GM12878 (cell line): Measurements from ENCODE around the gene MSGN1. TPM values are rescaled to one million over a fixed set of nuclear protein-coding genes. Genes with fewer than 3 reads are reported as not detected.

Source experiments
- ATAC-seq: fragments of 200-7000 bp; cut with Tn5 transposase; 3 replicates; pipeline ENCODE4 v1.9.1; 2020; ENCODE audit warnings: mild to moderate bottlenecking, moderate library complexity
- BruUV-seq: library from RNA; stranded (reverse); fragments of 400-500 nt; replicated peaks from 2 replicates; lab custom pipeline; 2021; lab: Mats Ljungman, UMichigan
- CTCF ChIA-PET: fragments of 300-600 bp; sonication (Branson Sonifier 250); formaldehyde crosslinking; extraction: SDS; loops from one replicate; lab custom pipeline; 2021; ENCODE audit warnings: inconsistent platforms; lab: Yijun Ruan, JAX
- POLR2A ChIA-PET: fragments of 350-600 bp; formaldehyde crosslinking; extraction: SDS; loops from one replicate; lab custom pipeline; 2021; ENCODE audit warnings: inconsistent platforms; lab: Charles Lee
- RAD21 ChIA-PET: fragments of 300-600 bp; sonication (Branson Sonifier 250); formaldehyde crosslinking; loops from one replicate; lab custom pipeline; 2023; ENCODE audit warnings: antibody characterized with exemption; ENCODE audit not compliant: unreplicated experiment; lab: Charles Lee
- SMC1A ChIA-PET: fragments of 300-600 bp; sonication (Branson Sonifier 250); formaldehyde crosslinking; loops from one replicate; lab custom pipeline; 2023; ENCODE audit not compliant: unreplicated experiment, uncharacterized antibody; lab: Charles Lee
- DNase-seq: peaks from one replicate; pipeline ENCODE4 v3.0.0-alpha.2; 2011; ENCODE audit warnings: low read depth, low spot score
- FAIRE-seq: peaks from 3 replicates; lab custom pipeline; 2011; peaks lifted over from hg19 to GRCh38; lab: Jason Lieb, UNC
- H2AFZ ChIP-seq: 2 replicates; pipeline ENCODE4 v1.6.0; 2011; ENCODE audit warnings: low read depth, low read length, control low read depth; ENCODE audit not compliant: control insufficient read depth
- H3K27ac ChIP-seq: 2 replicates; pipeline ENCODE4 v1.5.1; 2011; ENCODE audit warnings: control low read depth; ENCODE audit not compliant: control insufficient read depth, insufficient read depth
- H3K27me3 ChIP-seq, 2 experiments: replicated peaks in 1 of 2; 2 replicates each; pipeline versions ENCODE4 v1.6.0 to v1.6.1; 2011; ENCODE audit warnings: low read length in 1 of 2; ENCODE audit not compliant: control insufficient read depth in 2 of 2, insufficient read depth in 2 of 2
- H3K36me3 ChIP-seq, 2 experiments: 2 replicates each; pipeline ENCODE4 v1.5.1; 2011; ENCODE audit warnings: low read length in 1 of 2; ENCODE audit not compliant: control insufficient read depth in 2 of 2, insufficient read depth in 2 of 2
- H3K4me1 ChIP-seq: 2 replicates; pipeline ENCODE4 v1.6.1; 2011; ENCODE audit warnings: mild to moderate bottlenecking, low read length, moderate library complexity, mixed read lengths; ENCODE audit not compliant: control insufficient read depth, insufficient read depth
- H3K4me2 ChIP-seq: 2 replicates; pipeline ENCODE4 v1.6.0; 2011; ENCODE audit warnings: control low read depth; ENCODE audit not compliant: control insufficient read depth, insufficient read depth
- H3K4me3 ChIP-seq: fragments of 200-600 bp; sonication (generic); 2 replicates; pipeline ENCODE4 v1.5.1; 2016
- H3K79me2 ChIP-seq: 2 replicates; pipeline ENCODE4 v1.6.0; 2011; ENCODE audit warnings: low read length; ENCODE audit not compliant: control insufficient read depth, insufficient read depth
- H3K9ac ChIP-seq: 2 replicates; pipeline ENCODE4 v1.8.0; 2011; ENCODE audit warnings: low read length, control low read depth, mixed read lengths; ENCODE audit not compliant: control insufficient read depth, insufficient read depth
- H3K9me3 ChIP-seq: replicated peaks from 3 replicates; pipeline ENCODE4 v1.5.1; 2011; ENCODE audit warnings: mild to moderate bottlenecking, low read length; ENCODE audit not compliant: control insufficient read depth, insufficient read depth
- H4K20me1 ChIP-seq: 2 replicates; pipeline ENCODE4 v1.6.0; 2011; ENCODE audit not compliant: control insufficient read depth, insufficient read depth
- BACH1 ChIP-seq: fragments of 450-650 bp; IDR thresholded peaks from 2 replicates; pipeline ENCODE4 v1.6.1; 2017; ENCODE audit warnings: mild to moderate bottlenecking, borderline replicate concordance
- CBX3 ChIP-seq: fragments of 200-600 bp; sonication (generic); IDR thresholded peaks from 2 replicates; pipeline ENCODE4 v1.6.1; 2016; ENCODE audit warnings: low read depth, borderline replicate concordance
- EP300 ChIP-seq, 2 experiments: fragments of 150-350 bp in 1 of 2; IDR thresholded peaks; 2 replicates each; pipeline ENCODE4 v1.6.1; 2011 to 2012; ENCODE audit warnings: low read depth in 2 of 2, low read length in 2 of 2, borderline replicate concordance in 1 of 2, improper control_type of control experiment in 1 of 2, inconsistent platforms in 1 of 2; ENCODE audit not compliant: control insufficient read depth in 1 of 2
- FOXK2 ChIP-seq: fragments of 450-650 bp; IDR thresholded peaks from 2 replicates; pipeline ENCODE4 v1.6.1; 2017; ENCODE audit warnings: mild to moderate bottlenecking, moderate library complexity
- HDAC6 ChIP-seq: fragments of 200-600 bp; sonication (generic); IDR thresholded peaks from one replicate; pipeline ENCODE4 v1.8.0; 2017; ENCODE audit warnings: antibody characterized with exemption; ENCODE audit not compliant: unreplicated experiment
- MEF2A ChIP-seq: IDR thresholded peaks from 2 replicates; pipeline ENCODE4 v1.6.1; 2011; ENCODE audit warnings: low read depth, mild to moderate bottlenecking, low read length, moderate library complexity; ENCODE audit not compliant: insufficient read depth
- MTA3 ChIP-seq: IDR thresholded peaks from 2 replicates; pipeline ENCODE4 v1.6.1; 2012; ENCODE audit warnings: low read length, inconsistent platforms, borderline replicate concordance
- MYC ChIP-seq: IDR thresholded peaks from 2 replicates; pipeline ENCODE4 v1.6.1; 2011; ENCODE audit warnings: mild to moderate bottlenecking, low read length, moderate library complexity, inconsistent platforms; ENCODE audit not compliant: insufficient read depth, insufficient replicate concordance, insufficient read length, severe bottlenecking
- NFYB ChIP-seq: IDR thresholded peaks from 2 replicates; pipeline ENCODE4 v1.6.1; 2011; ENCODE audit warnings: low read depth, mild to moderate bottlenecking, low read length, improper control_type of control experiment, moderate library complexity; ENCODE audit not compliant: insufficient read depth
- POLR2AphosphoS5 ChIP-seq: IDR thresholded peaks from 2 replicates; pipeline ENCODE4 v1.6.1; 2011; ENCODE audit warnings: mild to moderate bottlenecking, low read length, inconsistent platforms
- RB1 ChIP-seq: fragments of 450-650 bp; formaldehyde crosslinking; IDR thresholded peaks from 2 replicates; pipeline ENCODE4 v1.6.1; 2017; ENCODE audit warnings: mild to moderate bottlenecking, borderline replicate concordance
- SMAD1 ChIP-seq: fragments of 450-650 bp; IDR thresholded peaks from 2 replicates; pipeline ENCODE4 v1.6.1; 2018; ENCODE audit warnings: mild to moderate bottlenecking, low read depth; ENCODE audit not compliant: partially characterized antibody
- SMC3 ChIP-seq: IDR thresholded peaks from 2 replicates; pipeline ENCODE4 v1.6.1; 2011; ENCODE audit warnings: low read length, improper control_type of control experiment, borderline replicate concordance
- SUZ12 ChIP-seq: fragments of 200-600 bp; sonication (generic); IDR thresholded peaks from one replicate; pipeline ENCODE4 v1.6.1; 2018; ENCODE audit warnings: antibody characterized with exemption, mild to moderate bottlenecking; ENCODE audit not compliant: unreplicated experiment
- TAF1 ChIP-seq: IDR thresholded peaks from 2 replicates; pipeline ENCODE4 v1.6.1; 2011; ENCODE audit warnings: mild to moderate bottlenecking, low read depth, low read length, borderline replicate concordance
- TBL1XR1 ChIP-seq: IDR thresholded peaks from 2 replicates; pipeline ENCODE4 v1.6.1; 2012; ENCODE audit warnings: low read depth, low read length, improper control_type of control experiment
- WGBS: methylation state at CpG from one replicate; pipeline ENCODE4 v1.1.6; 2016; ENCODE audit warnings: low lambda C conversion rate; ENCODE audit not compliant: insufficient replicate concordance, insufficient coverage; ENCODE audit errors: missing lambda C conversion rate; 5-methylcytosine and 5-hydroxymethylcytosine counted together
- in situ Hi-C: fragments of 300-500 bp; cut with MboI; formaldehyde crosslinking; loops from 9 replicates; pipeline ENCODE4 v1.14.3; 2018; ENCODE audit warnings: mixed read lengths
- intact Hi-C: fragments of 100-400 bp; cut with micrococcal nuclease; formaldehyde crosslinking; loops from one replicate; pipeline ENCODE4 v1.14.2; 2022; ENCODE audit not compliant: unreplicated experiment
- polyA plus RNA-seq, 11 experiments: library from polyadenylated mRNA; depleted of rRNA in 4 of 11; unstranded in 6 of 11; stranded (reverse) in 5 of 11; fragments of >200 nt; fragmentation: Nextera tagmentation in 4 of 11; fragmentation: Illumina TruSeq in 1 of 11; extraction: Ambion mirVana in 4 of 11; extraction: Trizol in 1 of 11; gene quantifications; 1 replicate in 1 of 11; 2 replicates in 10 of 11; pipeline versions ENCODE4 v1.2.1 to v1.2.3, GENCODE V29; 2011 to 2016; ENCODE audit warnings: inconsistent platforms in 2 of 11, missing spikeins in 2 of 11, low read depth in 1 of 11
- total RNA-seq, 4 experiments: library from RNA; depleted of rRNA in 3 of 4; stranded (reverse); fragments of >200 nt in 3 of 4; fragmentation: Illumina TruSeq in 1 of 4; extraction: Trizol in 1 of 4; gene quantifications; 2 replicates each; pipeline versions ENCODE4 v1.2.1 to v1.2.3, GENCODE V29; 2013 to 2021
- TF ChIP-seq, protein P1 (sequence below): fragments of 450-650 bp; IDR thresholded peaks from 2 replicates; pipeline ENCODE4 v1.6.1; 2017; ENCODE audit warnings: mild to moderate bottlenecking

The MSGN1 gene
- total and polyA plus RNA-seq, 10 of the 15 experiments (the other 5 are each of a cell fraction or from before 2014, with no cell fraction given), result 0.27 TPM; not detected in 9

DNA sequence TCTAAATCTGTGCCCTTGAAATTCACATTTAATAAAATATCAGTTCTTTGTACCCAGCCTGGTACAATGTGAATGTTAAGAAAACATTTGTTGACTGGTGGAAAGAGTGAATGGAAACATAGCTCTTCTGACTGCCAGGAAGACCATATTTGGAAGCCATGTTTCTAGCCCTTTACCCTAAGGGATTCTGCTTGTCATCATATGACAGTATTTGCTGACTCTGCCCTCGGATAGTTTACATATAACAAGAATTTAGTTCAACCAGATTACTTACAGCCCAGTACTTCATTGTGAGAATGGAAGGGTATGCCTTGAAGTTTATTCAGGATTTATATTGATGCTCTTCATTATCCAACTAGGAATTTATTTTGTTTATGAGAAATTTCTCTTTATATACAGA, 48.4 kb downstream of the MSGN1 start:
- TF ChIP-seq POLR2AphosphoS5 (no peak), MEF2A (no peak), SMC3 (no peak), NFYB (no peak), EP300 (IDR thresholded peaks at IDR 0.05; ENCODE audit: borderline replicate concordance in 1 of 2, control insufficient read depth in 1 of 2, low read depth in 2 of 2, low read length in 2 of 2) (no peak), CBX3 (no peak), TAF1 (no peak), MYC (no peak), TBL1XR1 (no peak), RB1 (no peak), SUZ12 (no peak), BACH1 (no peak), HDAC6 (no peak), MTA3 (no peak), FOXK2 (no peak), SMAD1 (no peak)
- TF ChIP-seq, protein P1, sequence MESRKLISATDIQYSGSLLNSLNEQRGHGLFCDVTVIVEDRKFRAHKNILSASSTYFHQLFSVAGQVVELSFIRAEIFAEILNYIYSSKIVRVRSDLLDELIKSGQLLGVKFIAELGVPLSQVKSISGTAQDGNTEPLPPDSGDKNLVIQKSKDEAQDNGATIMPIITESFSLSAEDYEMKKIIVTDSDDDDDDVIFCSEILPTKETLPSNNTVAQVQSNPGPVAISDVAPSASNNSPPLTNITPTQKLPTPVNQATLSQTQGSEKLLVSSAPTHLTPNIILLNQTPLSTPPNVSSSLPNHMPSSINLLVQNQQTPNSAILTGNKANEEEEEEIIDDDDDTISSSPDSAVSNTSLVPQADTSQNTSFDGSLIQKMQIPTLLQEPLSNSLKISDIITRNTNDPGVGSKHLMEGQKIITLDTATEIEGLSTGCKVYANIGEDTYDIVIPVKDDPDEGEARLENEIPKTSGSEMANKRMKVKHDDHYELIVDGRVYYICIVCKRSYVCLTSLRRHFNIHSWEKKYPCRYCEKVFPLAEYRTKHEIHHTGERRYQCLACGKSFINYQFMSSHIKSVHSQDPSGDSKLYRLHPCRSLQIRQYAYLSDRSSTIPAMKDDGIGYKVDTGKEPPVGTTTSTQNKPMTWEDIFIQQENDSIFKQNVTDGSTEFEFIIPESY, result no peak
- ChIA-PET POLR2A (no interaction called here), RAD21 (interaction anchor here (0.6 kb wide), 1 partner anchor 293 kb away, joined by 3 read pairs; no protein-coding TSS in a partner anchor), CTCF (interaction anchor here (1.3 to 1.7 kb wide), 2 partner anchors 8 to 12 kb away, joined by 4 to 6 read pairs; no protein-coding TSS in a partner anchor), SMC1A (interaction anchor here (1.4 kb wide), 1 partner anchor 9 kb away, joined by 3 read pairs; no protein-coding TSS in a partner anchor)
- no peak overlapping the region for H3K4me2 ChIP-seq
- no peak overlapping the region for H3K9ac ChIP-seq
- no peak overlapping the region for H2AFZ ChIP-seq
- no peaks in the 10 kb centered on the region for H3K79me2 ChIP-seq
- no peak overlapping the region for H3K27ac ChIP-seq
- WGBS, result 0% methylated on average over 1 of the region's 1 CpG
- in situ Hi-C loops (no loop called here), intact Hi-C loops (no loop called here)
- no peaks in the 10 kb centered on the region for H3K9me3 ChIP-seq
- ATAC-seq (no peak), FAIRE-seq (no peak), DNase-seq (no peak)
- no peak overlapping the region for H3K4me3 ChIP-seq
- H3K4me1 ChIP-seq, result no peaks in the 10 kb centered on the region
- no peaks in the 10 kb centered on the region for H4K20me1 ChIP-seq
- no peaks in the 10 kb centered on the region for H3K27me3 ChIP-seq
- H3K36me3 ChIP-seq, result no peaks in the 10 kb centered on the region
- no TSS peak for BruUV-seq
